ENCODE measurements around the gene CWC27.

GRCh38 chr5:64765804-64766504, 2.8 kb upstream of the CWC27 start:
- TF ChIP-seq JUNB (CRISPR knock-in tag; conservative IDR thresholded peaks at IDR 0.05) (no peak), GABPA (tag; conservative IDR thresholded peaks at IDR 0.05; ENCODE audit: low read depth) (no peak), BRF1 (IDR thresholded peaks at IDR 0.05; ENCODE audit: borderline replicate concordance, extremely low read depth, insufficient read length) (no peak), MYC (IDR thresholded peaks at IDR 0.05; ENCODE audit: low read depth, low read length) (no peak), MYC (CRISPR knock-in tag; IDR thresholded peaks at IDR 0.05; ENCODE audit: borderline replicate concordance, low read depth) (no peak), CTCF (IDR thresholded peaks at IDR 0.05 in 2 of 3, conservative IDR thresholded peaks at IDR 0.05 in 1 of 3; ENCODE audit: insufficient read depth in 2 of 3, low read depth in 1 of 3, low read length in 3 of 3) (no peak), E2F6 (IDR thresholded peaks at IDR 0.05; ENCODE audit: borderline replicate concordance in 1 of 2, extremely low read depth in 1 of 2, insufficient read depth in 1 of 2, insufficient read length in 1 of 2, low read depth in 1 of 2, low read length in 1 of 2, poor library complexity in 1 of 2, severe bottlenecking in 1 of 2) (no peak), FOXK1 (CRISPR knock-in tag; IDR thresholded peaks at IDR 0.05; ENCODE audit: borderline replicate concordance) (no peak), NFIC (IDR thresholded peaks at IDR 0.05) (no peak)

Data from K562 (cell line).